ENCODE data around the gene ABHD16A. TPM values are rescaled to one million over a fixed set of nuclear protein-coding genes. Genes with fewer than 3 reads are reported as not detected.
A peak's percentile ranks its signal among the peaks of the same experiment; 100 is the strongest.

ABHD16A gene
- total and polyA plus RNA-seq, 3 experiments from 2014 or later: 37.0 to 45.5 (median 41.0) TPM

- POLR2A ChIA-PET: interaction anchor here (0.6 kb wide), 1 partner anchor 21 kb away, joined by 6 read pairs; no protein-coding TSS in a partner anchor
- H3K36me3 Mint-ChIP-seq: no peaks in the 10 kb centered on the region
- H3K27ac ChIP-seq (ENCODE audit: low read depth, low read length): no peak overlapping the region
Measured at GRCh38 chr6:31717499-31718222, 14.5 kb upstream of the ABHD16A start.

DNA sequence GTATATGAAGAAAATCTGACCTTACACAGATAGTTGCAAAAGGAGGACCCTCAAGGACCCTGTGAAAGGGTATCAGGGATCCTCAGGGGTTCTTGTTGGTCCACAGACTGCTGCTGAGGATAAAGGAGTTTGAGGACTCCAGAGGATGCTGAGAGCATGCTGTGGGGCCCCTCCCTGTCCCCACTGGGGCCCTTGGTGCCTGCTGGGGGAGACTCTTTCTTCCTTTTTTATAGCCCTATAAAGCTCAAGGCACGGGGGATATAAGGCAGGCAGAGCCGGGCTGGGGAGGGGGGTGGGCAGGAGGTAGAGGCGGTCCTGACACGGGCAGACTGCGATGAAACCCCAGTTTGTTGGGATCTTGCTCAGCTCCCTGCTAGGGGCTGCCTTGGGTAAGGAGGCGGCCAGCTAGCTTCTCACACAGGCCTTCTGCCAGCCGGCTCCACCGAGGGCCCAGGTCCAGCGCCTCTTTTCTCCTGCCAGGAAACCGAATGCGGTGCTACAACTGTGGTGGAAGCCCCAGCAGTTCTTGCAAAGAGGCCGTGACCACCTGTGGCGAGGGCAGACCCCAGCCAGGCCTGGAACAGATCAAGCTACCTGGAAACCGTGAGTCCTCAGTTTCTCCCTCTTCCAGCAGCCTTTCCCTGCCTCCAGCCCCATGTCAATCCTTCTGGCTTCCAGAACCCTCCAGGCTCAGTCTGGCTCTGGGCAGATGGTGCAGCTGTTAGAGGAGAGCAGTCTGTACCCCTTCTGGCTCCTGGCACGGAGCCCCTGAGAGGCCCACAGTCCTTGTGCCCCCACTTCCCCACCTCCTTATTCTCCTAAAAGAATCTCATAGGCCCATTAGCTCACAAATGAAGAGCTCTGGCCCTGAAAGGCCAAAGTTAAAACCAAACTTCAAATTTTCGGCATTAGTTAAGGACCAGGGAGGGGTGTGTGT lies 12.2 kb upstream of the ABHD16A start, which contains the start of gene LY6G6D:
Gene LY6G6D (plus strand): TSS at position 327 of the 937 bp plus-strand sequence. CDS start 8 bp downstream, at position 335.
- Mint-ChIP-seq H3K27me3 (peaks cover 0 to 2% of the 10 kb centered on the region in 2 donors), H3K4me3 (no peak within 1 kb of the TSS), H3K9me3 (no peaks in the 10 kb centered on the region), H3K36me3 (no peaks in the 10 kb centered on the region), H3K27ac (peak within 1 kb of the TSS in 1 of 8 donors; percentile 17), H3K4me1 (peaks cover 10 to 18% (median 14%) of the 10 kb centered on the region in 3 donors)
- no peaks in the 10 kb centered on the region for H3K9me3 ChIP-seq (ENCODE audit: low read length)
- H3K4me3 ChIP-seq (ENCODE audit: low read length): no peak within 1 kb of the TSS
- no peaks in the 10 kb centered on the region for H3K27me3 ChIP-seq (ENCODE audit: insufficient read depth, low read length, poor library complexity, severe bottlenecking)
- no peak within 1 kb of the TSS for H3K27ac ChIP-seq (ENCODE audit: low read depth, low read length)
- ChIA-PET CTCF (interaction anchor here (1.3 kb wide), 1 partner anchor 54 kb away, joined by 3 read pairs; no protein-coding TSS in a partner anchor), POLR2A (no interaction called here)
- no peaks in the 10 kb centered on the region for H3K36me3 ChIP-seq (ENCODE audit: insufficient read depth, low read length)
- H3K4me1 ChIP-seq (ENCODE audit: insufficient read depth, low read length): peaks cover 5% of the 10 kb centered on the region
- no peak for DNase-seq

More at GRCh38 chr6:31717499-31718222, 14.5 kb upstream of the ABHD16A start:
- H3K36me3 ChIP-seq (ENCODE audit: insufficient read depth, low read length): no peaks in the 10 kb centered on the region
- Mint-ChIP-seq H3K4me1 (no peaks in the 10 kb centered on the region), H3K27ac (no peak overlapping the region), H3K27me3 (peaks cover 0 to 2% of the 10 kb centered on the region in 2 donors), H3K4me3 (no peak overlapping the region), H3K9me3 (no peaks in the 10 kb centered on the region)
- no peaks in the 10 kb centered on the region for H3K4me1 ChIP-seq (ENCODE audit: insufficient read depth, low read length)
- H3K4me3 ChIP-seq (ENCODE audit: low read length): no peak overlapping the region
- CTCF ChIA-PET: no interaction called here
- DNase-seq: no peak
- H3K27me3 ChIP-seq (ENCODE audit: insufficient read depth, low read length, poor library complexity, severe bottlenecking): no peaks in the 10 kb centered on the region
- no peaks in the 10 kb centered on the region for H3K9me3 ChIP-seq (ENCODE audit: low read length)

- no peaks in the 10 kb centered on the region for H3K36me3 ChIP-seq (ENCODE audit: insufficient read depth, low read length)
- H3K27ac Mint-ChIP-seq: no peak overlapping the region
- H3K27ac ChIP-seq (ENCODE audit: low read depth, low read length): no peak overlapping the region
- H3K4me1 Mint-ChIP-seq: peaks cover 10 to 18% (median 14%) of the 10 kb centered on the region in 3 donors
- no peaks in the 10 kb centered on the region for H3K36me3 Mint-ChIP-seq
- peaks cover 0 to 2% of the 10 kb centered on the region in 2 donors for H3K27me3 Mint-ChIP-seq
- no peak for DNase-seq
- POLR2A ChIA-PET: no interaction called here
- CTCF ChIA-PET: interaction anchor here (0.6 to 0.9 kb wide), 2 partner anchors 30 to 123 kb away, joined by 3 read pairs; no protein-coding TSS in a partner anchor
- H3K27me3 ChIP-seq (ENCODE audit: insufficient read depth, low read length, poor library complexity, severe bottlenecking): no peaks in the 10 kb centered on the region
- H3K4me3 ChIP-seq (ENCODE audit: low read length): no peak overlapping the region
- H3K9me3 Mint-ChIP-seq: no peaks in the 10 kb centered on the region
- H3K9me3 ChIP-seq (ENCODE audit: low read length): no peaks in the 10 kb centered on the region
- peak overlapping the region in 1 of 7 donors; percentile 63 for H3K4me3 Mint-ChIP-seq
- peaks cover 5% of the 10 kb centered on the region for H3K4me1 ChIP-seq (ENCODE audit: insufficient read depth, low read length)
Measured at GRCh38 chr6:31713991-31714684, 11.0 kb upstream of the ABHD16A start.

GRCh38 chr6:31713465-31713864 lies 10.3 kb upstream of the ABHD16A start:
- CTCF ChIA-PET: interaction anchor here (0.9 kb wide), 1 partner anchor 123 kb away, joined by 3 read pairs; no protein-coding TSS in a partner anchor

DNA sequence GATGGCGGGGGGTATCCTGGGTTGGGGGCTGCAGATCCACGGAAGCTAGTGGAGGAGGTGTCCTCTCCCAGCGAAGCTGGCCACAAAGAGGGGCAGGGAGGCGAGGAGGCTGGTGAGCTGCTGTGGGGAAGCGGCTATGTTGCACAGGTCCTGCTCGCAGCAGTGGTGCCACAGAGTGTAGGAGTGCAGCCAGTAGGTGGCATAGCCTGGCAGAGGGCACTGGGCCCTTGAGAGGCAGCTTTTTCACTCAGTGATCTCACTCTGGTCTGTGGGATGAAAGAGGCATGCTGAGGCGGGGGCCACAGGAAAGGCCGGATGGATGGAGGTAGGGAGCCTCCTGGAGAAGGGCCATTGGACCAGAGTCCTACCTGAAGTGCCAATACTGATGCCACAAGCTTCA lies 9.2 kb upstream of the ABHD16A start:
- H3K27ac Mint-ChIP-seq: peak overlapping the region in 3 of 8 donors; percentile 40 to 74 (median 55)
- ChIA-PET POLR2A (interaction anchor here (0.6 kb wide), 1 partner anchor 246 kb away, joined by 3 read pairs; the partner anchor contains the start of genes NELFE and SKIC2), CTCF (interaction anchor here (1.0 to 1.1 kb wide), 2 partner anchors 9 to 27 kb away, joined by 3 to 4 read pairs; partner anchors contain the start of gene ABHD16A)
- no peaks in the 10 kb centered on the region for H3K27me3 Mint-ChIP-seq
- Histone ChIP-seq H3K4me1 (ENCODE audit: insufficient read depth, low read length) (peaks cover 5% of the 10 kb centered on the region), H3K9me3 (ENCODE audit: low read length) (no peaks in the 10 kb centered on the region), H3K27me3 (ENCODE audit: insufficient read depth, low read length, poor library complexity, severe bottlenecking) (no peaks in the 10 kb centered on the region), H3K36me3 (ENCODE audit: insufficient read depth, low read length) (no peaks in the 10 kb centered on the region), H3K4me3 (ENCODE audit: low read length) (no peak overlapping the region), H3K27ac (ENCODE audit: low read depth, low read length) (no peak overlapping the region)
- no peak for DNase-seq
- peaks cover 10 to 18% (median 14%) of the 10 kb centered on the region in 3 donors for H3K4me1 Mint-ChIP-seq
- H3K9me3 Mint-ChIP-seq: no peaks in the 10 kb centered on the region
- H3K4me3 Mint-ChIP-seq: no peak overlapping the region
- H3K36me3 Mint-ChIP-seq: no peaks in the 10 kb centered on the region

More at GRCh38 chr6:31713465-31713864, 10.3 kb upstream of the ABHD16A start:
- H3K36me3 ChIP-seq (ENCODE audit: insufficient read depth, low read length): no peaks in the 10 kb centered on the region
- H3K9me3 ChIP-seq (ENCODE audit: low read length): no peaks in the 10 kb centered on the region
- DNase-seq: no peak
- Mint-ChIP-seq H3K4me3 (no peak overlapping the region), H3K9me3 (no peaks in the 10 kb centered on the region), H3K27me3 (no peaks in the 10 kb centered on the region), H3K36me3 (no peaks in the 10 kb centered on the region), H3K4me1 (peaks cover 10 to 18% (median 14%) of the 10 kb centered on the region in 3 donors), H3K27ac (peak overlapping the region in 1 of 8 donors; percentile 1)
- no peak overlapping the region for H3K27ac ChIP-seq (ENCODE audit: low read depth, low read length)
- H3K4me3 ChIP-seq (ENCODE audit: low read length): no peak overlapping the region
- peaks cover 5% of the 10 kb centered on the region for H3K4me1 ChIP-seq (ENCODE audit: insufficient read depth, low read length)
- POLR2A ChIA-PET: no interaction called here
- no peaks in the 10 kb centered on the region for H3K27me3 ChIP-seq (ENCODE audit: insufficient read depth, low read length, poor library complexity, severe bottlenecking)

DNA sequence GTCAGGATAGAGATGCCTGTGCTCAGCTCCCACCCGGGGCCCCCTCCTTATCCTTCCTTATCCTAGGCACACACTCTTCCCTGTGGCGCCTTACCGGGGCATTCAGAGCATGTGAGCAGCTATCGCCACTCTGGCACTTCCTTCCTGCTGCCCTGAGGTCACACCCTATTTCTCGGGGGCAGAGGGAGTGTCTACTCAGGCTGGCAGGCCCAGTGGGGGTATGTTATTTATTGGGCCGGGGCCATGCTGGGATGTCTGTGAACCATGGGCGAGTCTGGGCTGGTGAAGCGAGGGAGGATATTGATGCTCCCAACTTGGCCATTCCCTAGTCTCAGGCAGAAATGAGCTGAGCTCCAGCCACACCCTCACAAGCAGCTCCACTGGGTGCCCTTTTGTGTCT lies 8.1 kb upstream of the ABHD16A start:
- Mint-ChIP-seq H3K4me1 (peaks cover 10 to 18% (median 14%) of the 10 kb centered on the region in 3 donors), H3K27me3 (no peaks in the 10 kb centered on the region), H3K4me3 (peak overlapping the region in 2 of 7 donors; percentile 9 to 28), H3K36me3 (no peaks in the 10 kb centered on the region), H3K27ac (peak overlapping the region in 4 of 8 donors; percentile 70 to 84 (median 79)), H3K9me3 (no peaks in the 10 kb centered on the region)
- POLR2A ChIA-PET: no interaction called here
- Histone ChIP-seq H3K4me3 (ENCODE audit: low read length) (no peak overlapping the region), H3K4me1 (ENCODE audit: insufficient read depth, low read length) (peaks cover 5% of the 10 kb centered on the region), H3K27ac (ENCODE audit: low read depth, low read length) (no peak overlapping the region), H3K36me3 (ENCODE audit: insufficient read depth, low read length) (no peaks in the 10 kb centered on the region), H3K9me3 (ENCODE audit: low read length) (no peaks in the 10 kb centered on the region), H3K27me3 (ENCODE audit: insufficient read depth, low read length, poor library complexity, severe bottlenecking) (no peaks in the 10 kb centered on the region)
- no peak for DNase-seq
- CTCF ChIA-PET: interaction anchor here (0.9 kb wide), 1 partner anchor 28 kb away, joined by 4 read pairs; no protein-coding TSS in a partner anchor

- no peaks in the 10 kb centered on the region for H3K9me3 Mint-ChIP-seq
- peaks cover 10 to 18% (median 14%) of the 10 kb centered on the region in 3 donors for H3K4me1 Mint-ChIP-seq
- H3K36me3 Mint-ChIP-seq: no peaks in the 10 kb centered on the region
- no peaks in the 10 kb centered on the region for H3K9me3 ChIP-seq (ENCODE audit: low read length)
- H3K27ac Mint-ChIP-seq: peak overlapping the region in 4 of 8 donors; percentile 61 to 78 (median 66)
- no peak for DNase-seq
- peaks cover 5% of the 10 kb centered on the region for H3K4me1 ChIP-seq (ENCODE audit: insufficient read depth, low read length)
- no peaks in the 10 kb centered on the region for H3K36me3 ChIP-seq (ENCODE audit: insufficient read depth, low read length)
- ChIA-PET POLR2A (no interaction called here), CTCF (interaction anchor here (0.9 kb wide), 1 partner anchor 28 kb away, joined by 4 read pairs; no protein-coding TSS in a partner anchor)
- no peak overlapping the region for H3K27ac ChIP-seq (ENCODE audit: low read depth, low read length)
- peak overlapping the region in 3 of 7 donors; percentile 26 to 54 (median 31) for H3K4me3 Mint-ChIP-seq
- no peak overlapping the region for H3K4me3 ChIP-seq (ENCODE audit: low read length)
- no peaks in the 10 kb centered on the region for H3K27me3 Mint-ChIP-seq
- no peaks in the 10 kb centered on the region for H3K27me3 ChIP-seq (ENCODE audit: insufficient read depth, low read length, poor library complexity, severe bottlenecking)
Measured at GRCh38 chr6:31710523-31711219, 7.5 kb upstream of the ABHD16A start.

All from CD8-positive, alpha-beta memory T cell (primary cell).